HG03175 (cell line): ENCODE results near the gene ACOXL.

ENCODE experiments used
- ATAC-seq: cut with Tn5 transposase; IDR thresholded peaks from one replicate; pipeline ENCODE4 v1.9.1; 2021; ENCODE audit warnings: mild to moderate bottlenecking, moderate library complexity; ENCODE audit not compliant: unreplicated experiment

ACOXL gene

GRCh38 chr2:110751642-110752041 lies 19.3 kb downstream of the ACOXL start:
- no peak for ATAC-seq

GRCh38 chr2:110752871-110753270 lies 20.5 kb downstream of the ACOXL start:
- ATAC-seq, result no peak

GRCh38 chr2:110755491-110756078 lies 23.2 kb downstream of the ACOXL start:
- ATAC-seq, result no peak

GRCh38 chr2:110759411-110759810 lies 27.0 kb downstream of the ACOXL start:
- ATAC-seq, result no peak

GRCh38 chr2:110764931-110765330 lies 32.6 kb downstream of the ACOXL start:
- no peak for ATAC-seq

GRCh38 chr2:110766291-110766690 lies 33.9 kb downstream of the ACOXL start:
- ATAC-seq, result no peak

- ATAC-seq, result no peak
Observed at GRCh38 chr2:110768591-110768990, 36.2 kb downstream of the ACOXL start.

- ATAC-seq, result no peak
Observed at GRCh38 chr2:110770404-110770958, 38.1 kb downstream of the ACOXL start.

- ATAC-seq, result no peak
Observed at GRCh38 chr2:110770959-110771431, 38.6 kb downstream of the ACOXL start.

GRCh38 chr2:110771547-110772382 lies 39.4 kb downstream of the ACOXL start:
- ATAC-seq, result no peak

GRCh38 chr2:110772383-110772755 lies 40.0 kb downstream of the ACOXL start:
- no peak for ATAC-seq

- ATAC-seq, result no peak
Observed at GRCh38 chr2:110773401-110773921, 41.1 kb downstream of the ACOXL start.

GRCh38 chr2:110774701-110775100 lies 42.3 kb downstream of the ACOXL start:
- no peak for ATAC-seq

GRCh38 chr2:110777531-110778311 lies 45.3 kb downstream of the ACOXL start:
- no peak for ATAC-seq

GRCh38 chr2:110780461-110780860 lies 48.1 kb downstream of the ACOXL start:
- ATAC-seq, result no peak

- ATAC-seq, result no peak
Observed at GRCh38 chr2:110783196-110783873, 51.0 kb downstream of the ACOXL start.

- ATAC-seq, result no peak
Observed at GRCh38 chr2:110784047-110784631, 51.8 kb downstream of the ACOXL start.

- ATAC-seq, result no peak
Observed at GRCh38 chr2:110785439-110785838, 53.1 kb downstream of the ACOXL start.

- ATAC-seq, result no peak
Observed at GRCh38 chr2:110788976-110789375, 56.6 kb downstream of the ACOXL start.

- ATAC-seq, result no peak
Observed at GRCh38 chr2:110789706-110790105, 57.3 kb downstream of the ACOXL start.
